Suprapubic skin (tissue), 4 donors: Measurements from ENCODE around the gene CSNK2A2.

Experiments used
- POLR2A ChIP-seq, 2 donors: fragments of 450-650 bp; IDR thresholded peaks; one replicate each; pipeline ENCODE4 v1.6.1; 2017; ENCODE audit warnings: antibody characterized with exemption in 2 of 2, mild to moderate bottlenecking in 2 of 2, moderate library complexity in 2 of 2
- POLR2AphosphoS5 ChIP-seq, 3 donors: sonication (generic); formaldehyde crosslinking; IDR thresholded peaks; one replicate each; pipeline ENCODE4 v1.6.1; 2017; ENCODE audit warnings: antibody characterized with exemption in 3 of 3

GRCh38 chr16:58152246-58152868 is 45.5 kb downstream of the CSNK2A2 start:
- TF ChIP-seq POLR2A (IDR thresholded peaks at IDR 0.05) (no peak), POLR2AphosphoS5 (IDR thresholded peaks at IDR 0.05) (no peak)
